IMR-90 (cell line): ENCODE data around the gene SMIM7. TPM values are rescaled to one million over a fixed set of nuclear protein-coding genes. Genes with fewer than 3 reads are reported as not detected.
"Not testable (repeated sequence)": the region's sequence is repeated elsewhere in the genome, so short reads cannot be mapped to it uniquely, and the experiment has no call there.

Experiments
- ATAC-seq: fragments of 200-7000 bp; cut with Tn5 transposase; 2 replicates; pipeline ENCODE4 v1.9.1; 2020; ENCODE audit warnings: low read depth, mild to moderate bottlenecking, moderate library complexity
- BruUV-seq: library from RNA; stranded (reverse); fragments of 400-500 nt; replicated peaks from 2 replicates; lab custom pipeline; 2021; lab: Mats Ljungman, UMichigan
- CTCF ChIA-PET: fragments of 300-600 bp; formaldehyde crosslinking; extraction: SDS; loops from one replicate; lab custom pipeline; 2021; ENCODE audit warnings: antibody characterized with exemption; lab: Yijun Ruan, JAX
- POLR2A ChIA-PET: fragments of 300-600 bp; sonication (Branson Sonifier 250); formaldehyde crosslinking; loops from one replicate; lab custom pipeline; 2022; ENCODE audit warnings: antibody characterized with exemption; ENCODE audit not compliant: unreplicated experiment; lab: Charles Lee
- DNase-seq: peaks from one replicate; pipeline ENCODE4 v3.0.0; 2013
- H2AFZ ChIP-seq: replicated peaks from 2 replicates; pipeline ENCODE3; 2013; ENCODE audit warnings: low read length, mild to moderate bottlenecking; ENCODE audit not compliant: poor library complexity
- H2AK5ac ChIP-seq: 2 replicates; pipeline ENCODE4 v1.6.1; 2013; ENCODE audit warnings: low read depth, low read length, inconsistent platforms
- H2AK9ac ChIP-seq: replicated peaks from 2 replicates; pipeline ENCODE3; 2013; ENCODE audit warnings: mild to moderate bottlenecking, low read depth, low read length, moderate library complexity; ENCODE audit not compliant: poor library complexity
- H2BK120ac ChIP-seq: 2 replicates; pipeline ENCODE4 v1.6.1; 2013; ENCODE audit warnings: low read depth, low read length, inconsistent platforms
- H2BK15ac ChIP-seq: 3 replicates; pipeline ENCODE4 v1.6.1; 2013; ENCODE audit warnings: low read depth, low read length, inconsistent platforms
- H2BK20ac ChIP-seq: 2 replicates; pipeline ENCODE4 v1.6.1; 2013; ENCODE audit warnings: low read depth, mild to moderate bottlenecking, inconsistent platforms, low read length, moderate library complexity
- H2BK5ac ChIP-seq: 2 replicates; pipeline ENCODE4 v1.6.1; 2013; ENCODE audit warnings: mild to moderate bottlenecking, low read depth, low read length, inconsistent platforms; ENCODE audit not compliant: poor library complexity, severe bottlenecking
- H3K14ac ChIP-seq: replicated peaks from 2 replicates; pipeline ENCODE4 v1.6.1; 2013; ENCODE audit warnings: low read depth, low read length, inconsistent platforms
- H3K18ac ChIP-seq: 2 replicates; pipeline ENCODE4 v1.6.1; 2013; ENCODE audit warnings: low read depth, low read length, control low read depth
- H3K23ac ChIP-seq: 2 replicates; pipeline ENCODE4 v1.6.1; 2013; ENCODE audit warnings: low read depth, low read length, inconsistent platforms
- H3K27ac ChIP-seq: 2 replicates; pipeline ENCODE4 v1.5.1; 2013; ENCODE audit warnings: mild to moderate bottlenecking, control low read depth, low read length; ENCODE audit not compliant: insufficient read depth
- H3K27me3 ChIP-seq: 2 replicates; pipeline ENCODE4 v1.6.1; 2013; ENCODE audit warnings: low read length; ENCODE audit not compliant: control insufficient read depth, insufficient read depth
- H3K36me3 ChIP-seq: 2 replicates; pipeline ENCODE4 v1.6.1; 2013; ENCODE audit warnings: low read length, mixed read lengths; ENCODE audit not compliant: control insufficient read depth, insufficient read depth
- H3K4ac ChIP-seq: 2 replicates; pipeline ENCODE4 v1.6.1; 2013; ENCODE audit warnings: low read depth, low read length, inconsistent platforms
- H3K4me1 ChIP-seq: 2 replicates; pipeline ENCODE4 v1.6.1; 2013; ENCODE audit warnings: low read length, mixed read lengths; ENCODE audit not compliant: control insufficient read depth, insufficient read depth
- H3K4me2 ChIP-seq: 2 replicates; pipeline ENCODE4 v1.6.1; 2013; ENCODE audit warnings: low read depth, mild to moderate bottlenecking, control low read depth, low read length, moderate library complexity
- H3K4me3 ChIP-seq: 2 replicates; pipeline ENCODE4 v1.5.1; 2013; ENCODE audit warnings: low read depth, mild to moderate bottlenecking, control low read depth, low read length, moderate library complexity; ENCODE audit not compliant: insufficient read depth
- H3K56ac ChIP-seq: 2 replicates; pipeline ENCODE4 v1.6.1; 2013; ENCODE audit warnings: low read length, inconsistent platforms; ENCODE audit not compliant: insufficient read depth; ENCODE audit errors: extremely low read depth
- H3K79me1 ChIP-seq, 2 experiments: 2 replicates each; pipeline ENCODE4 v1.6.1; 2013; ENCODE audit warnings: low read length in 2 of 2, inconsistent platforms in 1 of 2, low read depth in 1 of 2
- H3K9ac ChIP-seq: 2 replicates; pipeline ENCODE4 v1.6.1; 2013; ENCODE audit warnings: low read depth, low read length, control low read depth
- H3K9me1 ChIP-seq: 2 replicates; pipeline ENCODE4 v1.6.1; 2013; ENCODE audit warnings: low read length, inconsistent platforms; ENCODE audit not compliant: insufficient read depth
- H3K9me3 ChIP-seq: 2 replicates; pipeline ENCODE4 v1.6.1; 2013; ENCODE audit warnings: low read length; ENCODE audit not compliant: control insufficient read depth, insufficient read depth
- H4K20me1 ChIP-seq: 2 replicates; pipeline ENCODE4 v1.6.1; 2013; ENCODE audit warnings: low read length, inconsistent platforms; ENCODE audit not compliant: insufficient read depth
- H4K5ac ChIP-seq: 2 replicates; pipeline ENCODE4 v1.6.1; 2013; ENCODE audit warnings: mild to moderate bottlenecking, low read depth, low read length, control low read depth
- H4K8ac ChIP-seq, 2 experiments: 2 replicates each; pipeline ENCODE4 v1.6.1; 2013; ENCODE audit warnings: low read depth in 2 of 2, low read length in 2 of 2, control low read depth in 1 of 2, inconsistent platforms in 1 of 2
- H4K91ac ChIP-seq: 2 replicates; pipeline ENCODE4 v1.6.1; 2013; ENCODE audit warnings: low read depth, low read length, inconsistent platforms; ENCODE audit not compliant: insufficient read depth
- WGBS, 2 experiments: methylation state at CpG; one replicate each; pipeline versions ENCODE4 v1.1.5 to v1.1.7; 2013; ENCODE audit warnings: missing lambda C conversion rate in 2 of 2; ENCODE audit not compliant: insufficient read length in 1 of 2; ENCODE audit errors: extremely low coverage in 2 of 2; 5-methylcytosine and 5-hydroxymethylcytosine counted together
- dilution Hi-C: fragments of 300-500 bp; cut with HindIII; formaldehyde crosslinking; loops from one replicate; pipeline ENCODE4 v1.14.3; 2018; ENCODE audit warnings: low sequenced_read_pairs; ENCODE audit not compliant: unreplicated experiment
- in situ Hi-C: fragments of 300-500 bp; cut with MboI; formaldehyde crosslinking; loops from 3 replicates; pipeline ENCODE4 v1.14.3; 2019; ENCODE audit warnings: low sequenced_read_pairs, inconsistent platforms, mixed read lengths
- intact Hi-C: fragments of 100-400 bp; cut with micrococcal nuclease; formaldehyde crosslinking; loops from 2 replicates; pipeline ENCODE4 v1.10.0; 2022
- polyA plus RNA-seq, 3 experiments: library from polyadenylated mRNA; depleted of rRNA; stranded (reverse); fragments of >200 nt; gene quantifications; 2 replicates each; pipeline ENCODE4 v1.2.3, GENCODE V29; 2012; ENCODE audit warnings: low replicate concordance in 1 of 3
- total RNA-seq: library from RNA; depleted of rRNA; stranded (reverse); fragments of >200 nt; gene quantifications from 2 replicates; pipeline ENCODE4 v1.2.3, GENCODE V29; 2012

Gene SMIM7
- total and polyA plus RNA-seq, 2 of the 4 experiments (the other 2 are of a cell fraction) = 55.7 to 64.8 TPM

DNA sequence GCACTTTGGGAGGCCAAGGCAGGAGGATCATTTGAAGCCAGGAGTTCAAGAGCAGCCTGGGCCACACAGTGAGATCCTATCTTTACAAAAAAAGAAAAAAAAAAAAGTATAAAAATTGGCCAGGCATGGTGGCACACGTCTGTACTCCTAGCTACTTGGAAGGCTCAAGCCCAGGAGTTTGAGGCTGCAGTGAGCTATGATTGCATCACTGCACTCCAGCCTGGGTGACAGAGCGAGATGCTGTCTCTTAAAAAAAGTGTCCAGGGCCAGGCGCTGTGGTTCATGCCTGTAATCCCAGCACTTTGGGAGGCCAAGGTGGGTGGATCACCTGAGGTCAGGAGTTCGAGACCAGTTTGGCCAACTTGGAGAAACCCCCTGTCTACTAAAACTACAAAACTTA lies 13.9 kb upstream of the SMIM7 start:
- H2AK9ac ChIP-seq, H2BK120ac ChIP-seq, POLR2A ChIA-PET, H3K9me3 ChIP-seq, H3K56ac ChIP-seq, H4K20me1 ChIP-seq, CTCF ChIA-PET, H3K18ac ChIP-seq, dilution Hi-C loops, H3K27ac ChIP-seq, BruUV-seq, intact Hi-C loops, H2BK5ac ChIP-seq, in situ Hi-C loops, H3K4me3 ChIP-seq, H3K4me2 ChIP-seq, H3K36me3 ChIP-seq, H4K91ac ChIP-seq, ATAC-seq, H4K8ac ChIP-seq, H3K4me1 ChIP-seq, H3K79me1 ChIP-seq, H2AK5ac ChIP-seq, DNase-seq, H3K9ac ChIP-seq, H3K9me1 ChIP-seq, H3K27me3 ChIP-seq, H3K4ac ChIP-seq, H2AFZ ChIP-seq, H4K5ac ChIP-seq, H3K23ac ChIP-seq, H2BK20ac ChIP-seq, H3K14ac ChIP-seq, H2BK15ac ChIP-seq: not testable (repeated sequence)
- 94% methylated on average over 2 of the region's 4 CpGs; no CpG with 5 or more reads in 1 of the 2 experiments for WGBS, 2 experiments
